ENCODE data around the gene CALR3. TPM values are rescaled to one million over a fixed set of nuclear protein-coding genes. Genes with fewer than 3 reads are reported as not detected.

The CALR3 gene
- total RNA-seq, 1 donor from 2014 or later = not detected

DNA sequence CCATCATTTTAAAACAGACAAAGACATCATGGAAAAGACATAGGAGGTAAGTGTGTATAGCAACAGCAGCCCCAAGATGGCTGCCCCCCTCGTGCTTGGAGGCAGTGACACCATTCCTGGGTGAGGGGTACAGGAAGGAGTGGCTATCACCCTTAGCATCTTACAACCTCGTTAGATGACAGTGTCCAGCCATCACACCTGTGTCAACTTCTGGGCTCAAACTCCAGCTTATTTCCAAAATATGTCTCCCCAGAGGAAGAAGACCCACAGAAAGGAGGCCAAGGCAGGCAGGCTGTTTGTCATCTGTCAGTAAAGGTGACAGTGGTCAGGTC is 51.7 kb downstream of the CALR3 start:
- DNase-seq (no peak), ATAC-seq (no peak)
- intact Hi-C loops (cut with micrococcal nuclease) = no loop called here

DNA sequence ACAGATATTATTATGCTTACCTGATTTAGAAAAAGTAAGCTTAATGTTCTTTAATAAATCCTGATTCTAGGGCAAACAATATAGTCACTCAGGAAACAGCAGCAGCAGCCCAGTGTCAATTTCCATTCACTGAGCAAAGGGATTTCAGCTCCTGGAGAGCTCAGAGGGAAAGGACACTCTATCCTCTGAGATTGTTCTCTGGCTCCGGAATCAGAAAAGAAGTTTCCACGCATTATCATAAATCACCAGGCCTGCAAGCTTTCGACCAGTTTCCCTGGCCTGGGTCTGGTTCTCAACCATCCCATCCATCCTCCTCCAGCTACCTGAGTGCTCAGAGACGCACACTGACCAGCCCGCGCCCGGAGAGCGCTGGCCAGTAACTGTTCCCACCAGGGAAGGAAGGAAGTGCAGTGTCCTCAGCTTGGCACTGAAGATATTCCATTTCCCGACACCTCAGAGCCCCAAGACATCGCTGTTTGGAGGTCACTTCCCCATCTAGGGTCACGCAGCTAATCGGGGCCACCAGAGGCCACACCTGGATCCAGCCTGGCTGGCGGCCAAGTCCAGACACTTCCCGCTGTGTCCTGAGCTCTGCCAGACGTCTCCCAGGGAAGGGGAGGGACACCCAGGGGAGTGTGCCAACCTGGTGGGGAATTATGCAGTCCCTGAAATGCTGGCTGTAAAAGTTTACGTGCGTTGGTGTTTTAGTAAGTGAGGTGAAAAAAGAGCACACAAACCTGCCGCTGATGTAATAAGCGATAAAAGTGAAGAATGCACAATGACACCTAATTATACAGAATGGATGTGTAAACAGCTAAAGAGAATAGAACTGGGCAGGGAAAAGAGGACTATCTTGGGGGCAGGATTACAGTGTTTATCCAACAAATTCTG is 53.3 kb downstream of the CALR3 start:
- peak; percentile 40 for ATAC-seq
- intact Hi-C loops (cut with micrococcal nuclease) = no loop called here
- peak; percentile 72 for DNase-seq

DNA sequence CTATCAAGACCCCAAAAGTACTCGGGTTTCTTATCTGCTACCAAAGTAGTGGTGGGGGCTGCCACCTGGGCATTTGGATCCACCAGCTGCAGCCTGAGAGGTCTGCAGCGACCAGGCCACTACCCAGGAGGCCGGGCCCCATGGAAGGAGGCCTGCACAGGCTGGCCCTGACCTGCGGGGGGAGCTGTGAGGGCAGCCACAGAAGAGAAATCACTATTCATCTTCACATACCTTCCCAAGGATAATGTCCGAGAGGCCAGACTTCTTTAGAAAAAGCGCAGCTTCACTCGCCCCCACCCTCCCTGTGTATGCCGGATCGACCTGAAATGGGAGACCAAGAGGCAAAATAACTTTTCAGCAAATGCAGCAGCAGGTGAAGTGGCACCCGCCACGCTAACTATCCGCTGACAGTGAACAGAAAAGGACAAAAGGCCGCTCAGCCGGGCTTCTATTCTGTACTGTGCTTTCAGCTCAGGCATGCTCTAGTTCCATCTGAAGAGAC is 54.3 kb downstream of the CALR3 start:
- ATAC-seq = peak; percentile 6
- intact Hi-C loops (cut with micrococcal nuclease) = no loop called here

DNA sequence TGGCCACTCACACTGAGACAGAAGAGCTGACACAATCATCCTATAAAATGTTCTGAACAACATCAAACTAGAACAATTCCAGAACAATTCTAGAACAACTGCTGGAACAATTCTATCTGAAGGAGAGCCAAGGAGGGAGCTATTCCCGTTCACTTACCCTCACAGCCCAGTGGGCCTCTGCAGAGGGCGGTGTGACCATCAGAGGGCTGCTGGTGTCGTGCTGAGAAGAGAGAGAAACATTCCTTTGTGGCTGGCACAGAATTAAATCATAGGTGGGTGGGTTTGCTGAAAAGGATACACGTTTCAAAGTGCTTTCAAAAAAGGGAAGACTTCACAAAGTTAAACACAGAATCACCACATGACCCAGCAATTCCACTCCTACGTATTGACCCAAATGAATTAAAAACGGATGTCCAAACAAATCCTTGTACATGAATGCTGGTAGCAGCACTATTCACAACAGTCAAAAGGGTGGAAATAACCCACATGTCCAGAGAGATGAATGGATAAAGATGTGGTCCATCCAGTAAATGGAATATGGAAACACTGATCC is 59.1 kb downstream of the CALR3 start:
- intact Hi-C loops (cut with micrococcal nuclease) = no loop called here

More for the DNA sequence above, 54.3 kb downstream of the CALR3 start:
- DNase-seq = no peak

DNA sequence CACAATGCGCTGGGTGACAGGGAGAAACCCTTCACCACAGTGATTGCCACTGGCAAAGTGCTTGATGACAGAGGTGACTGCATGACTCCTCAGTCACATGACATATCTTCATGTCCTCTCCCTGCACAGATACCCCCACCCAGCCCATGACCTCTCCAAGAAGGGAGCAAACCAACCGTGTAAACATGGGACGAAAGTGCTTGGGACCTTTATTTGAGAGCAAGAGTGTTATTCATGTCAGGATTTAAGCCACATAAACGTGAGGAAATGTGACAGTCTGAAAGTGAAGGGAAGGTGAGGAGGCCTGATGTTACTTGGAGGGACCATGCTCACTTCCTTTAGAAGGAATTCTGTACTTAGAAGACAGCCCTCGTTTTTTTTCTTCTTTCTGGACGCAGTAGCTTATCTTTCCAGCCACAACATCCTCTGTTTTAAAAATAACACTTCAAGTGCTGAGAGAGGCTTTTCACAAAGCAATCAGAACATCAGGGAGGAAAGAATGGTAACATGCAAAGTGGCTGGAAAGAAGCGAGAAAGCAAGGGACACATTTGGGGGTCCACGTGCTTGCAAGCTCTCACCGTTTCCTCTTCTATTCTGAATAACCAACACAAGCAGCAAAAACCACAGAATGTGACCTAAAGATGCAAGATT is 59.8 kb downstream of the CALR3 start:
- ATAC-seq (peak; percentile 72), DNase-seq (no peak)
- intact Hi-C loops (cut with micrococcal nuclease) = no loop called here

More for the DNA sequence above, 59.1 kb downstream of the CALR3 start:
- ATAC-seq (peak; percentile 31), DNase-seq (no peak)

DNA sequence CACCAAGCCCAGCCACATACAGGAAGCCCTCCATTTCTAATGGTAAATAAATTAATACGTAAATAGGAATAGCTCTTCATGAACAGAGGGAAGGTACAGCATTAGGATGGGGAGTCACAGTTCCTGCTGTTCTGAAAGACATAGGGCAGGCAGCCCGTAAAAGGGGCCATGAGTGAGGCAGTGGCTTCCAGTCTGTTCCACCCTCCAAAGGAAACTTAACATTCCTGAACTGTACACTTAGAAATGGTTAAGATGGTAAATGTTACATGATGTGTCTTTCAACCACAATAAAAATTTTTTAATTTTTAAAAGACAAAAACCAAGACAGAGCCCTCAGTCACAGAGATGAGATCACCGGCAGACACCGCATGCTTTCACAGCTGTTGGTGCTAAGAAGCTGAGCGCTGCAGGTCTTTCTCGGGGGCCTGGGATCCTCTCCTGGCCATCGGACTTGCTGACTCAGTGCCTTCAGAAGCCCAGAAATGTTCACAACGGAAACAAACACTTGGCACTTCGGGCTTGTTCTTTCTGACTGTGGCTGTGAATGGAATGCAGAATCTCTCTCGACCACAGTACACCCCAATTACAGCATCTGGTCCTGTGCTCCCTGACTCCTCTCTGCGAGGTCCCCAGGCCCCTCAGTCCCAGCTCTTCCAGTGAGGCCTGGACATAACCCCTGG is 60.6 kb downstream of the CALR3 start:
- intact Hi-C loops (cut with micrococcal nuclease) = no loop called here
- ATAC-seq = peak; percentile 69
- no peak for DNase-seq

DNA sequence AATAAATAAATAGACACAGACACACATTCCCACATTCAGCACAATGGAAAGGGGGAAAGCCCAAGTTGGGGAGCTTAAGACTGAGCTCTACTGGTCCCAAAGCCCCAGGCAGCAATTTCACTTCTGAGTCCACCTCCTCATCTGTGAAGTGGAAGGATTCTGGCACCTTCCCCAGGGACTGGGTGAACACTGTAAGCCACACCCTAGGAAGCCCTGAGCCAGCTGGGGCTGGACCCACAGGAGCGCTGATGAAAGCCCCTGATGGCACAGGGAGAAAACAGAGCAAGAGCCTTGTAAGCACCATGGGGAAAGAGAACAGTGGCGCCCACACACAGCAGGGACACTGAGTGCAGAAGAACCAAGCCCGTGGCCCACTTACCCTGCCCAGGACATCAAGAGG is 62.0 kb downstream of the CALR3 start:
- DNase-seq (no peak), ATAC-seq (no peak)
- intact Hi-C loops (cut with micrococcal nuclease) = no loop called here

DNA sequence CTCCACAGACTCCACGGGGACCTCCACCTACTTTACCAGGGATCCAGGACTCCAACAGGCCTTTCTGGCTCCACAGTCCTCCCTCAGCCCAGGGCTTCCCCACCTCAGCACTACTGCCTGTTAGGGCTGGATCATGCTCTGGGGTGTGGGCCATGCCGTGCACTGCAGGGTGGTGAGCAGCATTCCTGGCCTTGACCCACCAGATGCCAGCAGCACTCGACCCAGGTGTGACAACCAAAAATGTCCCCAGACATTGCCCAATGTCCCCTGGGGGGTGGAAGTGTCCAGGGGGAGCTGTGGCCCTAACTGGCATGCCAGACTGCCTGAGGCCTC is 66.2 kb downstream of the CALR3 start:
- ATAC-seq (peak; percentile 4), DNase-seq (no peak)
- intact Hi-C loops (cut with micrococcal nuclease) = no loop called here

DNA sequence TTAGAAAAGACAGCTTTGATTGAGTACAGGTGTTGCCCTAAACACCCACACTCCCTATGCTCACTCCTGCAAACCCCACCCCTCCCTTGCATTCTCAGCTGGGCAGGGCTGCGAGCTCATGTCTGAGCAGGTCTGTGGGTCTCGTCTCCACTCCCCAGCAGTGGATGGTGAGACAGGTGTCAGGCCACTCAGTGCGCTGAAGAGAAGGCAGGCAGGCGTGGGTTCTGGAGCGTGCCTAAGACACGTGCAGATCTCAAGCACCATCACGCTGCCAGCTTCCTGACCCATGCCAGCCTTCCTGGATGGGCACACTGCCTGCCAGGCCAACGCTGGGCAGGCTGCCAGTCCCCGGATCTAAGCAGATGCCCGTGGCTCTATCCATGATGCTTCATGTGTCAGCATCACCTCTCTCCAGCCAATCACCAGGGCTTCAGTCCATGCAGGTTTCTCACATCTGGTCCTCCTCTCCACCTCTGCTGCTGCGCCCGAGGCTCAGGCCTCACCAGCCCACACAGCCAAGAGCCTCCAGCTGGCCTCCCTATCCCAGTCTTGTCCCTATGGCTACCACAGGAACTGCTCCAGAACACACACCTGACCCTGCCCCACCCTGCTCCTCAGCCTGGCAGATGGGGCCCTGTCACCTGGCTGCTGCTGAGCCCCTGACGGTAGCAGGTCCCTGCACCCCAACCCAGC is 66.8 kb downstream of the CALR3 start:
- intact Hi-C loops (cut with micrococcal nuclease) = no loop called here
- peak; percentile 91 for DNase-seq
- ATAC-seq = peak; percentile 89

Other genes starting within 250 kb of the CALR3 start
- gene KLF2, start 171.3 kb downstream of the CALR3 start, total RNA-seq = 72.1 TPM
- gene EPS15L1, start 24.2 kb downstream of the CALR3 start, total RNA-seq = 81.2 TPM
- 4.3 TPM for gene C19orf44, start 227 bp upstream of the CALR3 start, total RNA-seq
- gene CHERP, start 46.3 kb upstream of the CALR3 start, total RNA-seq = 19.1 TPM
- gene SLC35E1, start 76.2 kb upstream of the CALR3 start, total RNA-seq = 22.9 TPM
- gene MED26, start 132.0 kb upstream of the CALR3 start, total RNA-seq = 4.9 TPM
- 32.5 TPM for gene SMIM7, start 164.0 kb upstream of the CALR3 start, total RNA-seq
- gene TMEM38A, start 165.0 kb upstream of the CALR3 start, total RNA-seq = 50.5 TPM
- gene NWD1, start 223.7 kb upstream of the CALR3 start, total RNA-seq = not detected